HepG2 (cell line): Measurements from ENCODE around the gene TUBA8. TPM values are rescaled to one million over a fixed set of nuclear protein-coding genes. Genes with fewer than 3 reads are reported as not detected.

ENCODE experiments used
- ARNT2 ChIP-seq: sonication (generic); formaldehyde crosslinking; IDR thresholded peaks from 2 replicates; pipeline ENCODE4 v1.8.0; 2022; ENCODE audit warnings: mild to moderate bottlenecking, low read depth, missing genetic modification reagents, moderate library complexity
- ASH2L ChIP-seq: fragments of 300-600, 200-600 bp; sonication (generic); IDR thresholded peaks from 2 replicates; pipeline ENCODE4 v1.7.0; 2017; ENCODE audit warnings: low read depth, mild to moderate bottlenecking, moderate library complexity, mixed read lengths, low read length; ENCODE audit not compliant: insufficient read length
- BHLHE40 ChIP-seq: IDR thresholded peaks from 2 replicates; pipeline ENCODE4 v1.6.1; 2011; ENCODE audit warnings: low read length, improper control_type of control experiment
- BRCA1 ChIP-seq: sonication (generic); formaldehyde crosslinking; IDR thresholded peaks from 2 replicates; pipeline ENCODE4 v1.4.0; 2020; ENCODE audit warnings: missing genetic modification reagents
- DBP ChIP-seq: sonication (generic); formaldehyde crosslinking; IDR thresholded peaks from 2 replicates; pipeline ENCODE4 v1.4.0; 2020; ENCODE audit warnings: missing genetic modification reagents; ENCODE audit errors: not compliant biosample characterization
- FOSL1 ChIP-seq: sonication (generic); formaldehyde crosslinking; IDR thresholded peaks from 2 replicates; pipeline ENCODE4 v1.9.0; 2021; ENCODE audit warnings: missing genetic modification reagents, borderline replicate concordance
- FOXC1 ChIP-seq: sonication (generic); formaldehyde crosslinking; IDR thresholded peaks from 2 replicates; pipeline ENCODE4 v1.8.0; 2022; ENCODE audit warnings: mild to moderate bottlenecking, missing genetic modification reagents, borderline replicate concordance
- MAFF ChIP-seq: IDR thresholded peaks from 2 replicates; pipeline ENCODE4 v1.6.1; 2011; ENCODE audit warnings: low read depth, low read length, improper control_type of control experiment
- MAX ChIP-seq: IDR thresholded peaks from 2 replicates; pipeline ENCODE4 v1.6.1; 2012; ENCODE audit warnings: inconsistent platforms
- MED13 ChIP-seq: sonication (generic); formaldehyde crosslinking; IDR thresholded peaks from 2 replicates; pipeline ENCODE4 v1.5.0; 2020; ENCODE audit warnings: missing genetic modification reagents
- MTF1 ChIP-seq: sonication (generic); formaldehyde crosslinking; IDR thresholded peaks from 2 replicates; pipeline ENCODE4 v1.5.0; 2020; ENCODE audit warnings: missing genetic modification reagents
- MTF2 ChIP-seq: sonication (generic); formaldehyde crosslinking; IDR thresholded peaks from 2 replicates; pipeline ENCODE4 v1.5.0; 2020; ENCODE audit warnings: missing genetic modification reagents, borderline replicate concordance
- NCOA5 ChIP-seq: sonication (generic); formaldehyde crosslinking; IDR thresholded peaks from 2 replicates; pipeline ENCODE4 v1.4.0; 2020; ENCODE audit warnings: missing genetic modification reagents
- NR3C1 ChIP-seq: sonication (generic); formaldehyde crosslinking; IDR thresholded peaks from 2 replicates; pipeline ENCODE4 v1.4.0; 2020; ENCODE audit warnings: missing genetic modification reagents
- TBP ChIP-seq: sonication (generic); formaldehyde crosslinking; IDR thresholded peaks from 2 replicates; pipeline ENCODE4 v1.5.0; 2020; ENCODE audit warnings: missing genetic modification reagents
- TRIM24 ChIP-seq: sonication (generic); formaldehyde crosslinking; IDR thresholded peaks from 2 replicates; pipeline ENCODE4 v1.8.0; 2022; ENCODE audit warnings: mild to moderate bottlenecking, missing genetic modification reagents
- ZBTB14 ChIP-seq: sonication (generic); formaldehyde crosslinking; IDR thresholded peaks from 2 replicates; pipeline ENCODE4 v1.4.0; 2020; ENCODE audit warnings: missing genetic modification reagents
- ZNF142 ChIP-seq: sonication (generic); formaldehyde crosslinking; IDR thresholded peaks from 2 replicates; pipeline ENCODE4 v1.4.0; 2020; ENCODE audit warnings: missing genetic modification reagents
- ZNF430 ChIP-seq: sonication (generic); formaldehyde crosslinking; IDR thresholded peaks from 2 replicates; pipeline ENCODE4 v1.9.0; 2021; ENCODE audit warnings: mild to moderate bottlenecking, missing genetic modification reagents
- ZNF781 ChIP-seq: sonication (generic); formaldehyde crosslinking; IDR thresholded peaks from 2 replicates; pipeline ENCODE4 v1.5.1; 2020; ENCODE audit warnings: borderline replicate concordance, mild to moderate bottlenecking, missing genetic modification reagents; ENCODE audit errors: not compliant biosample characterization
- polyA plus RNA-seq, 8 experiments: library from polyadenylated mRNA; depleted of rRNA in 3 of 8; stranded (reverse) in 7 of 8; unstranded in 1 of 8; fragments of >200 nt; fragmentation: Illumina TruSeq in 4 of 8; extraction: Trizol in 4 of 8; gene quantifications; 2 replicates each; pipeline versions ENCODE4 v1.2.1 to v1.2.3, GENCODE V29; 2011 to 2016; ENCODE audit warnings: low read depth in 4 of 8, missing spikeins in 1 of 8, mixed read lengths in 1 of 8; ENCODE audit not compliant: insufficient read depth in 1 of 8
- total RNA-seq, 5 experiments: library from RNA; depleted of rRNA; stranded (reverse); fragments of >200 nt; fragmentation: Illumina TruSeq; extraction: Trizol; gene quantifications; 2 replicates each; pipeline ENCODE4 v1.2.3, GENCODE V29; 2016; ENCODE audit warnings: low read depth in 1 of 5

Gene TUBA8
- total and polyA plus RNA-seq, 2 of the 13 experiments (the other 11 are each of a cell fraction or from before 2014, with no cell fraction given): 0.35 to 0.69 TPM

GRCh38 chr22:18075720-18076497 lies 34.7 kb upstream of the TUBA8 start (continued):
- TF ChIP-seq MTF1 (CRISPR knock-in tag) (no peak), DBP (CRISPR knock-in tag) (no peak), ZBTB14 (CRISPR knock-in tag) (no peak), BHLHE40 (no peak), BRCA1 (0 out of 2 replicates have a peak, but pooled peaks have one; percentile 27), MTF2 (CRISPR knock-in tag) (no peak), MAFF (no peak), FOSL1 (CRISPR knock-in tag) (no peak), TRIM24 (no peak), ZNF142 (CRISPR knock-in tag) (no peak), NCOA5 (CRISPR knock-in tag) (no peak), TBP (CRISPR knock-in tag) (no peak), FOXC1 (CRISPR knock-in tag) (no peak), ZNF781 (CRISPR knock-in tag) (peak; percentile 23), ZNF430 (CRISPR knock-in tag) (no peak), NR3C1 (CRISPR knock-in tag) (no peak), MED13 (CRISPR knock-in tag) (no peak; the same call in 1 of the 2 replicates), MAX (0 out of 2 replicates have a peak, but pooled peaks have one; percentile 13), ASH2L (peak; percentile 47), ARNT2 (CRISPR knock-in tag) (no peak)
